ENCODE results near the gene PRDX5. TPM values are rescaled to one million over a fixed set of nuclear protein-coding genes. Genes with fewer than 3 reads are reported as not detected.

PRDX5 gene
- total and polyA plus RNA-seq, 9 of the 15 experiments (the other 6 are each of a cell fraction or from before 2014, with no cell fraction given), result 40.8 to 327 (median 204) TPM

DNA sequence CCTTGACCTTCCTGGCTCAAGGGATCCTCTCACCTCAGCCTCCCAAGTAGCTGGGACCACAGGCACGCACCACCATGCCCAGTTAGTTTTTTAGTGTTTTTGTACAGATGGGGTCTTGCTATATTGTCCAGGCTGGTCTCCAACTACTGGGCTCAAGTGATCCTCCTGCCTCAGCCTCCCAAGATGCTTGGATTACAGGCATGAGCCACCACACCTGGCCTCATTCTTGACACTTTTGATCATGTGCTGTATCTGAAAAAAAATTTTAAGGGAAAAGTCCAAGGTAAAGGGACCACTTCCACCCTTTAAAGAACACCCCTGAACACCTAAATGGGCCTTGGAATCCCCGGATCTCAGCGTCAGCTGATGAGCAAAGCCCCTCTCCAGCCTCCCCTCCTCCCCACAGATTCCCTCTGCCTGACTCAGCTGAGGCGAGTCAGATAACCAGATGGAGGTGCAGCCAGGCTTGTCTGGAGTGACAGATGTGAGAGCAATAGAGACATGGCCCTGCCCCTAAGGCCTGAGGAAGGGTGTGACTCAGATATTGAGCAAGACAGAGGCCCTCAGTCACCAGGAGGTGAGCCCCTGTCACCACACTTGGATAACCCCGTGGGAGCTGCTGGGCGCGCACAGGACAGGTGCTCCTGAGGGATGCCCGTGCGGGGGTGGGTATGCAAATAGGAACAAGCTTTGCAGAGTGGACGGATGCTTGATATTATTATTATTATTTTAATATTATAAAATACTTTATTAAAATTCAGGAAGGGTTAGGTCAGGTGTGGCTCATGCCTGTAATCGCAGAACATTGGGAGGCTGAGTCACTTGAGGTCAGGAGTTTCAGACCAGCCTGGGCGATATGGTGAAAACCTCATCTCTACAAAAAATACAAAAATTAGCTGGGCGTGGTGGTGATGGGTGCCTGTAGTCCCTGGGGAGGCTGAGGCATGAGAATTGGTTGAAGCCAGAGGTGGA is 17.1 kb downstream of the PRDX5 start (continued):
- TF ChIP-seq ZBTB7A (IDR thresholded peaks at IDR 0.05; ENCODE audit: borderline replicate concordance, control insufficient read depth, low read depth, low read length) (peak; percentile 98), SP1 (CRISPR knock-in tag; IDR thresholded peaks at IDR 0.05) (peak; percentile 77; the same call in 1 of the 2 replicates), C11orf30 (IDR thresholded peaks at IDR 0.05; ENCODE audit: low read depth) (peak; percentile 78), CEBPB (tag; IDR thresholded peaks at IDR 0.05) (peak; percentile 100), ATF7 (IDR thresholded peaks at IDR 0.05) (peak; percentile 93), KLF1 (tag; IDR thresholded peaks at IDR 0.05) (peak; percentile 81; the same call in 1 of the 2 replicates), KAT2B (IDR thresholded peaks at IDR 0.05; ENCODE audit: low read depth, low read length) (no peak)
- TF ChIP-seq, protein P1, sequence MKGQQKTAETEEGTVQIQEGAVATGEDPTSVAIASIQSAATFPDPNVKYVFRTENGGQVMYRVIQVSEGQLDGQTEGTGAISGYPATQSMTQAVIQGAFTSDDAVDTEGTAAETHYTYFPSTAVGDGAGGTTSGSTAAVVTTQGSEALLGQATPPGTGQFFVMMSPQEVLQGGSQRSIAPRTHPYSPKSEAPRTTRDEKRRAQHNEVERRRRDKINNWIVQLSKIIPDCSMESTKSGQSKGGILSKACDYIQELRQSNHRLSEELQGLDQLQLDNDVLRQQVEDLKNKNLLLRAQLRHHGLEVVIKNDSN (CRISPR knock-in tag; IDR thresholded peaks at IDR 0.05), result peak; percentile 78
- TF ChIP-seq, protein P2, sequence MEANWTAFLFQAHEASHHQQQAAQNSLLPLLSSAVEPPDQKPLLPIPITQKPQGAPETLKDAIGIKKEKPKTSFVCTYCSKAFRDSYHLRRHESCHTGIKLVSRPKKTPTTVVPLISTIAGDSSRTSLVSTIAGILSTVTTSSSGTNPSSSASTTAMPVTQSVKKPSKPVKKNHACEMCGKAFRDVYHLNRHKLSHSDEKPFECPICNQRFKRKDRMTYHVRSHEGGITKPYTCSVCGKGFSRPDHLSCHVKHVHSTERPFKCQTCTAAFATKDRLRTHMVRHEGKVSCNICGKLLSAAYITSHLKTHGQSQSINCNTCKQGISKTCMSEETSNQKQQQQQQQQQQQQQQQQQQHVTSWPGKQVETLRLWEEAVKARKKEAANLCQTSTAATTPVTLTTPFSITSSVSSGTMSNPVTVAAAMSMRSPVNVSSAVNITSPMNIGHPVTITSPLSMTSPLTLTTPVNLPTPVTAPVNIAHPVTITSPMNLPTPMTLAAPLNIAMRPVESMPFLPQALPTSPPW (CRISPR knock-in tag; IDR thresholded peaks at IDR 0.05), result peak; percentile 94
- TF ChIP-seq, protein P3, sequence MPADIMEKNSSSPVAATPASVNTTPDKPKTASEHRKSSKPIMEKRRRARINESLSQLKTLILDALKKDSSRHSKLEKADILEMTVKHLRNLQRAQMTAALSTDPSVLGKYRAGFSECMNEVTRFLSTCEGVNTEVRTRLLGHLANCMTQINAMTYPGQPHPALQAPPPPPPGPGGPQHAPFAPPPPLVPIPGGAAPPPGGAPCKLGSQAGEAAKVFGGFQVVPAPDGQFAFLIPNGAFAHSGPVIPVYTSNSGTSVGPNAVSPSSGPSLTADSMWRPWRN (IDR thresholded peaks at IDR 0.05; ENCODE audit: low read depth), result peak; percentile 84
- TF ChIP-seq, protein P4, sequence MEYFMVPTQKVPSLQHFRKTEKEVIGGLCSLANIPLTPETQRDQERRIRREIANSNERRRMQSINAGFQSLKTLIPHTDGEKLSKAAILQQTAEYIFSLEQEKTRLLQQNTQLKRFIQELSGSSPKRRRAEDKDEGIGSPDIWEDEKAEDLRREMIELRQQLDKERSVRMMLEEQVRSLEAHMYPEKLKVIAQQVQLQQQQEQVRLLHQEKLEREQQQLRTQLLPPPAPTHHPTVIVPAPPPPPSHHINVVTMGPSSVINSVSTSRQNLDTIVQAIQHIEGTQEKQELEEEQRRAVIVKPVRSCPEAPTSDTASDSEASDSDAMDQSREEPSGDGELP (CRISPR knock-in tag; IDR thresholded peaks at IDR 0.05; ENCODE audit: borderline replicate concordance), result peak; percentile 100
- TF ChIP-seq, protein P5, sequence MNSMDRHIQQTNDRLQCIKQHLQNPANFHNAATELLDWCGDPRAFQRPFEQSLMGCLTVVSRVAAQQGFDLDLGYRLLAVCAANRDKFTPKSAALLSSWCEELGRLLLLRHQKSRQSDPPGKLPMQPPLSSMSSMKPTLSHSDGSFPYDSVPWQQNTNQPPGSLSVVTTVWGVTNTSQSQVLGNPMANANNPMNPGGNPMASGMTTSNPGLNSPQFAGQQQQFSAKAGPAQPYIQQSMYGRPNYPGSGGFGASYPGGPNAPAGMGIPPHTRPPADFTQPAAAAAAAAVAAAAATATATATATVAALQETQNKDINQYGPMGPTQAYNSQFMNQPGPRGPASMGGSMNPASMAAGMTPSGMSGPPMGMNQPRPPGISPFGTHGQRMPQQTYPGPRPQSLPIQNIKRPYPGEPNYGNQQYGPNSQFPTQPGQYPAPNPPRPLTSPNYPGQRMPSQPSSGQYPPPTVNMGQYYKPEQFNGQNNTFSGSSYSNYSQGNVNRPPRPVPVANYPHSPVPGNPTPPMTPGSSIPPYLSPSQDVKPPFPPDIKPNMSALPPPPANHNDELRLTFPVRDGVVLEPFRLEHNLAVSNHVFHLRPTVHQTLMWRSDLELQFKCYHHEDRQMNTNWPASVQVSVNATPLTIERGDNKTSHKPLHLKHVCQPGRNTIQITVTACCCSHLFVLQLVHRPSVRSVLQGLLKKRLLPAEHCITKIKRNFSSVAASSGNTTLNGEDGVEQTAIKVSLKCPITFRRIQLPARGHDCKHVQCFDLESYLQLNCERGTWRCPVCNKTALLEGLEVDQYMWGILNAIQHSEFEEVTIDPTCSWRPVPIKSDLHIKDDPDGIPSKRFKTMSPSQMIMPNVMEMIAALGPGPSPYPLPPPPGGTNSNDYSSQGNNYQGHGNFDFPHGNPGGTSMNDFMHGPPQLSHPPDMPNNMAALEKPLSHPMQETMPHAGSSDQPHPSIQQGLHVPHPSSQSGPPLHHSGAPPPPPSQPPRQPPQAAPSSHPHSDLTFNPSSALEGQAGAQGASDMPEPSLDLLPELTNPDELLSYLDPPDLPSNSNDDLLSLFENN (IDR thresholded peaks at IDR 0.05; ENCODE audit: low read depth in 2 of 2, low read length in 2 of 2), result peak in 1 of 2 experiments; percentile 96; a peak in 2 of 4 replicates
- TF ChIP-seq, protein P6, sequence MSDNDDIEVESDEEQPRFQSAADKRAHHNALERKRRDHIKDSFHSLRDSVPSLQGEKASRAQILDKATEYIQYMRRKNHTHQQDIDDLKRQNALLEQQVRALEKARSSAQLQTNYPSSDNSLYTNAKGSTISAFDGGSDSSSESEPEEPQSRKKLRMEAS (CRISPR knock-in tag; IDR thresholded peaks at IDR 0.05), result peak; percentile 71
